OCI-LY1 (cell line): ENCODE data around the gene TERB1.

Experiments
- EZH2 ChIP-seq: fragments of 200-600 bp; sonication (generic), shearing (Covaris generic); IDR thresholded peaks from 2 replicates; pipeline ENCODE4 v1.8.0; 2017; ENCODE audit warnings: borderline replicate concordance, mixed run types, mild to moderate bottlenecking, antibody characterized with exemption, low read length, moderate library complexity, mixed read lengths
- TF ChIP-seq, protein P1 (sequence below): fragments of 200-600 bp; sonication (generic), shearing (Covaris generic); IDR thresholded peaks from 2 replicates; pipeline ENCODE4 v1.5.1; 2017; ENCODE audit warnings: mild to moderate bottlenecking, antibody characterized with exemption, low read length, moderate library complexity, mixed read lengths

DNA sequence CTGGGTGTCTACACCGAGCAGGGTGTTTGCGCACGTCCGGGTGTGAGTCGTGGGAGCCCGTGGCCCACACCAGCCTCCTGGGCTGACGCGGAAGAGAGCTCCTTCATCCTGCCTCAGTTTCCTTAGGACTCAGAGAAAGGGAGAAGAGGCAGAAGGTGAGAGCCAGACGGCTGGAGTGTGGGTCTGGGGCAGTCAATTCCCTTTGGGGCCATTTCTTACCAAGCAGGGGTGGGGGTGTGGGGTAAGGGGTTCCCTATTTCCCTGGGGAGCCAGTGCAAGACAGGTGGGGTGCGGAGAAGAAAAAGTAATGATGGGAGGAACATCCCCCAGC, 43.7 kb upstream of the TERB1 start:
- TF ChIP-seq, protein P1, sequence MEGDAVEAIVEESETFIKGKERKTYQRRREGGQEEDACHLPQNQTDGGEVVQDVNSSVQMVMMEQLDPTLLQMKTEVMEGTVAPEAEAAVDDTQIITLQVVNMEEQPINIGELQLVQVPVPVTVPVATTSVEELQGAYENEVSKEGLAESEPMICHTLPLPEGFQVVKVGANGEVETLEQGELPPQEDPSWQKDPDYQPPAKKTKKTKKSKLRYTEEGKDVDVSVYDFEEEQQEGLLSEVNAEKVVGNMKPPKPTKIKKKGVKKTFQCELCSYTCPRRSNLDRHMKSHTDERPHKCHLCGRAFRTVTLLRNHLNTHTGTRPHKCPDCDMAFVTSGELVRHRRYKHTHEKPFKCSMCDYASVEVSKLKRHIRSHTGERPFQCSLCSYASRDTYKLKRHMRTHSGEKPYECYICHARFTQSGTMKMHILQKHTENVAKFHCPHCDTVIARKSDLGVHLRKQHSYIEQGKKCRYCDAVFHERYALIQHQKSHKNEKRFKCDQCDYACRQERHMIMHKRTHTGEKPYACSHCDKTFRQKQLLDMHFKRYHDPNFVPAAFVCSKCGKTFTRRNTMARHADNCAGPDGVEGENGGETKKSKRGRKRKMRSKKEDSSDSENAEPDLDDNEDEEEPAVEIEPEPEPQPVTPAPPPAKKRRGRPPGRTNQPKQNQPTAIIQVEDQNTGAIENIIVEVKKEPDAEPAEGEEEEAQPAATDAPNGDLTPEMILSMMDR: no peak
- no peak for TF ChIP-seq EZH2
